ENCODE results near the gene NCKAP1.

GRCh38 chr2:182999348-183000028 lies 38.8 kb downstream of the NCKAP1 start:
- TF ChIP-seq, protein P1, sequence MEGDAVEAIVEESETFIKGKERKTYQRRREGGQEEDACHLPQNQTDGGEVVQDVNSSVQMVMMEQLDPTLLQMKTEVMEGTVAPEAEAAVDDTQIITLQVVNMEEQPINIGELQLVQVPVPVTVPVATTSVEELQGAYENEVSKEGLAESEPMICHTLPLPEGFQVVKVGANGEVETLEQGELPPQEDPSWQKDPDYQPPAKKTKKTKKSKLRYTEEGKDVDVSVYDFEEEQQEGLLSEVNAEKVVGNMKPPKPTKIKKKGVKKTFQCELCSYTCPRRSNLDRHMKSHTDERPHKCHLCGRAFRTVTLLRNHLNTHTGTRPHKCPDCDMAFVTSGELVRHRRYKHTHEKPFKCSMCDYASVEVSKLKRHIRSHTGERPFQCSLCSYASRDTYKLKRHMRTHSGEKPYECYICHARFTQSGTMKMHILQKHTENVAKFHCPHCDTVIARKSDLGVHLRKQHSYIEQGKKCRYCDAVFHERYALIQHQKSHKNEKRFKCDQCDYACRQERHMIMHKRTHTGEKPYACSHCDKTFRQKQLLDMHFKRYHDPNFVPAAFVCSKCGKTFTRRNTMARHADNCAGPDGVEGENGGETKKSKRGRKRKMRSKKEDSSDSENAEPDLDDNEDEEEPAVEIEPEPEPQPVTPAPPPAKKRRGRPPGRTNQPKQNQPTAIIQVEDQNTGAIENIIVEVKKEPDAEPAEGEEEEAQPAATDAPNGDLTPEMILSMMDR (IDR thresholded peaks at IDR 0.05): no peak
- no peak for TF ChIP-seq EP300 (IDR thresholded peaks at IDR 0.05)
- TF ChIP-seq POLR2A (IDR thresholded peaks at IDR 0.05): no peak
- no peak for TF ChIP-seq POLR2AphosphoS5 (IDR thresholded peaks at IDR 0.05)

Measured in sigmoid colon (tissue), 4 donors.